Esophagus squamous epithelium (tissue), 5 donors: ENCODE measurements around the gene TRMU. TPM values are rescaled to one million over a fixed set of nuclear protein-coding genes. Genes with fewer than 3 reads are reported as not detected.
"Not testable (repeated sequence)": the region's sequence is repeated elsewhere in the genome, so short reads cannot be mapped to it uniquely, and the experiment has no call there.

Source experiments
- DNase-seq: peaks from one replicate; lab custom pipeline; 2025; lab: John Stamatoyannopoulos, UW
- H3K27ac ChIP-seq, 4 donors: fragments of 200-600 bp; sonication (generic); one replicate each; pipeline ENCODE4 v1.5.1; 2016 to 2019; ENCODE audit warnings: mild to moderate bottlenecking in 1 of 4
- H3K27me3 ChIP-seq, 4 donors: fragments of 200-600 bp; sonication (generic); 1 replicate in 3 of 4; 2 replicates in 1 of 4; pipeline versions ENCODE4 v1.5.1 to v1.6.0; 2017 to 2021; ENCODE audit warnings: antibody characterized with exemption in 1 of 4
- H3K36me3 ChIP-seq, 3 donors: fragments of 200-600 bp; sonication (generic); one replicate each; pipeline ENCODE4 v1.5.1; 2016 to 2019
- H3K4me1 ChIP-seq, 3 donors: fragments of 200-600 bp; sonication (generic); one replicate each; pipeline ENCODE4 v1.5.1; 2017 to 2019
- H3K4me3 ChIP-seq, 4 donors: fragments of 200-600 bp; sonication (generic); 1 replicate in 3 of 4; 2 replicates in 1 of 4; pipeline ENCODE4 v1.5.1; 2016 to 2019; ENCODE audit warnings: mild to moderate bottlenecking in 2 of 4, moderate library complexity in 1 of 4
- H3K9me3 ChIP-seq, 3 donors: fragments of 200-600 bp; sonication (generic); one replicate each; pipeline ENCODE4 v1.5.1; 2016 to 2019
- POLR2A ChIP-seq, 4 donors: fragments of 450-650 bp; IDR thresholded peaks; one replicate each; pipeline ENCODE4 v1.6.1; 2017; ENCODE audit warnings: antibody characterized with exemption in 4 of 4, mild to moderate bottlenecking in 4 of 4, moderate library complexity in 3 of 4
- WGBS, 2 donors: methylation state at CpG; one replicate each; pipeline ENCODE4 v1.1.5; 2018; 5-methylcytosine and 5-hydroxymethylcytosine counted together
- intact Hi-C: fragments of 100-400 bp; cut with DNase I; formaldehyde crosslinking; loops from one replicate; pipeline ENCODE4 v1.15.0; 2022
- total RNA-seq, 4 donors: library from RNA; depleted of rRNA; stranded (reverse); fragments of >200 nt; gene quantifications; one replicate each; pipeline ENCODE4 v1.1.0, GENCODE V29; 2016
- TF ChIP-seq, protein P1 (sequence below), 6 experiments: fragments of 450-650 bp in 4 of 6; fragments of 200-600 bp in 2 of 6; sonication (generic) in 2 of 6; IDR thresholded peaks; one replicate each; pipeline ENCODE4 v1.5.1; 2016 to 2019; ENCODE audit warnings: antibody characterized with exemption in 6 of 6, mild to moderate bottlenecking in 4 of 6, moderate library complexity in 4 of 6
- donor health status: DM: yes; HTN: yes; CAD: no.

TRMU gene
- total RNA-seq, 4 donors from 2014 or later = 17.7 to 43.1 (median 32.5) TPM

DNA sequence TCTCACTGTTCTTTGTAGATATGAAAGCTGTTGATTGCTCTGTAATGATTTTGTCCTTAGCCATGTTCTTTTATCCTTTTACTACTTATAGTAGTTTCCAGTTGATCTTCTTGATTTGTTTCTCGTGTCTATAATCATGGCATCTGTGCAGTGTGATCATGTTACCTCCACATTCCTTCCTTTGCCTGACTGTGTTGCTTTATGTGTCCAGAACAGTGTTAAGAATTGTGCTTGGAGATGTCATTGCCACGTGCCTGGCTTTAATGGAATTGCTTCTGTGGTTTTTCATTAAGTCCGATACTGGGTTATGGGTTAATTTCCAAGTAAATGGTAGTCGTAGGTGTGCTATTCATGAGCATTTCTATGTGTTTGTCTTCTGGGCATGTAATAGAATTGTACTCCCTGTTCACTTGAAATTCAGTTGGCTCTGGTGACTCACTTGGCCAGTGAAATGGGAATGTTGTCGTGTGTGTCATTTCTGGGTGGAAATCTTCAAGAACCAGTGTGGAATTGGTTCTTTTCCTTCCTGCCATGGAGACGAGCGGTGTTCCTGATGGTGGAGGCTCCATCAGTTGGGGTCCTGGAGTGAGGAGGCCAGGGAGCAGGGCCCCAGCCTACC lies 32.1 kb upstream of the TRMU start:
- no peak for DNase-seq
- H3K9me3 ChIP-seq = no peaks in the 10 kb centered on the region

DNA sequence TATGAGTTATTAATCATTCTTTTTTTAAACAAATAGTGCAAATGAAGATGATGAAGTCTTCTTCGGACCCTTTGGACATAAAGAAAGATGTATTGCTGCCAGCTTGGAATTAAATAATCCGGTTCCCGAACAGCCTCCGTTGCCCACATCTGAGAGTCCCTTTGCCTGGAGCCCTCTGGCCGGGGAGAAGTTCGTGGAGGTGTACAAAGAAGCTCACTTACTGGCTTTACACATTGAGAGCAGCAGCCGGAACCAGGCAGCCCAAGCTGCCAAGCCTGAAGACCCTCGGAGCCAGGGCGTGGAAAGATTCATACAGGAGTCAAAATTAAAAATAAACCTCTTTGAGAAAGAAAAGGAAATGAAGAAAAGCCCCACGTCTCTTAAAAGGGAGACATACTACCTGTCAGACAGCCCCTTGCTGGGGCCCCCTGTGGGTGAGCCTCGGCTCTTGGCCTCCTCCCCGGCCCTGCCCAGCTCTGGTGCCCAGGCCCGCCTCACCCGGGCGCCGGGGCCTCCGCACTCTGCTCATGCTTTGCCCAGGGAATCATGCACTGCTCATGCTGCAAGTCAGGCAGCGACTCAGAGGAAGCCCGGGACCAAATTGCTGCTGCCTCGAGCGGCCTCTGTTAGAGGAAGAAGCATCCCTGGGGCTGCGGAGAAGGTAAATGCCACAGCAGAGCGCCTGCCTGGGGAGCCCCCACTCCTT lies 27.1 kb upstream of the TRMU start:
- DNase-seq = no peak
- TF ChIP-seq, protein P1, sequence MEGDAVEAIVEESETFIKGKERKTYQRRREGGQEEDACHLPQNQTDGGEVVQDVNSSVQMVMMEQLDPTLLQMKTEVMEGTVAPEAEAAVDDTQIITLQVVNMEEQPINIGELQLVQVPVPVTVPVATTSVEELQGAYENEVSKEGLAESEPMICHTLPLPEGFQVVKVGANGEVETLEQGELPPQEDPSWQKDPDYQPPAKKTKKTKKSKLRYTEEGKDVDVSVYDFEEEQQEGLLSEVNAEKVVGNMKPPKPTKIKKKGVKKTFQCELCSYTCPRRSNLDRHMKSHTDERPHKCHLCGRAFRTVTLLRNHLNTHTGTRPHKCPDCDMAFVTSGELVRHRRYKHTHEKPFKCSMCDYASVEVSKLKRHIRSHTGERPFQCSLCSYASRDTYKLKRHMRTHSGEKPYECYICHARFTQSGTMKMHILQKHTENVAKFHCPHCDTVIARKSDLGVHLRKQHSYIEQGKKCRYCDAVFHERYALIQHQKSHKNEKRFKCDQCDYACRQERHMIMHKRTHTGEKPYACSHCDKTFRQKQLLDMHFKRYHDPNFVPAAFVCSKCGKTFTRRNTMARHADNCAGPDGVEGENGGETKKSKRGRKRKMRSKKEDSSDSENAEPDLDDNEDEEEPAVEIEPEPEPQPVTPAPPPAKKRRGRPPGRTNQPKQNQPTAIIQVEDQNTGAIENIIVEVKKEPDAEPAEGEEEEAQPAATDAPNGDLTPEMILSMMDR (IDR thresholded peaks at IDR 0.05) = no peak
- TF ChIP-seq POLR2A (IDR thresholded peaks at IDR 0.05) = no peak
- H3K4me3 ChIP-seq = no peak overlapping the region
- no peaks in the 10 kb centered on the region for H3K36me3 ChIP-seq
- no peaks in the 10 kb centered on the region for H3K27me3 ChIP-seq
- peaks cover 0 to 10% (median 0%) of the 10 kb centered on the region in 3 donors for H3K4me1 ChIP-seq
- WGBS, 2 donors = 48 to 67% methylated on average over 15 to 17 of the region's 23 CpGs
- no peaks in the 10 kb centered on the region for H3K9me3 ChIP-seq
- intact Hi-C loops = no loop called here
- no peak overlapping the region for H3K27ac ChIP-seq

More for the DNA sequence above, 32.1 kb upstream of the TRMU start:
- no peak overlapping the region for H3K27ac ChIP-seq
- no peaks in the 10 kb centered on the region for H3K36me3 ChIP-seq
- no peak overlapping the region for H3K4me3 ChIP-seq
- H3K4me1 ChIP-seq = peaks cover 0 to 6% (median 0%) of the 10 kb centered on the region in 3 donors
- intact Hi-C loops = no loop called here
- H3K27me3 ChIP-seq = no peaks in the 10 kb centered on the region
- 75 to 80% methylated on average over 5 to 7 of the region's 7 CpGs for WGBS, 2 donors
- TF ChIP-seq, protein P1 (IDR thresholded peaks at IDR 0.05) = no peak
- TF ChIP-seq POLR2A (IDR thresholded peaks at IDR 0.05) = no peak

DNA sequence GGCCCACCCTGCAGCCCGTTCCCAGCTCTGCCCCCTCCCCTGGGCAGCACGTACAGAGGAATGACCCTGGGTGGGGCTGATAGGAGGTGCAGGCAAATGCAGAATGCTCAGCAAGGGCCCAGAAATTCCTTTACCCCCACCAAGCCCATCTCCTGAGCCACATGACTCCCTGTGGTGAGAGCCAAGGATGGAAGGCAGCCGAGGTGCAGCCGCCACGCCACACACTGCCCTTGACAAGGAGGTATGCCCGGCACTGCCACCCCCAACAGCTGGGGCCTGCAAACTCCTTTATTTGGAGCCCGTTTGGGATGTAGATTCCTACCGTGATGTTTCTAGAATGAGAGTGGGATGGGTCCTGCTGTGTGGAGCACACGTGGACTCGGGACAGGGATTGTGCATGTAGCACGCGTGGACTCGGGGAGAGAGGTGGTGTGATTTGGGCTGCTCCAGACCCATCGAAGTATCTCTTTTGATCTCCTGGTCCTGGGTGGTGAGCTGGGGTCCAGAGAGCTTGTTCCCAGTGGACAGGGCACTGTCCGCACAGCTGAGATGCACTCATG lies 25.9 kb upstream of the TRMU start:
- Histone ChIP-seq H3K27ac (no peak overlapping the region), H3K9me3 (no peaks in the 10 kb centered on the region), H3K36me3 (no peaks in the 10 kb centered on the region), H3K27me3 (no peaks in the 10 kb centered on the region), H3K4me3 (no peak overlapping the region), H3K4me1 (peaks cover 0 to 10% (median 0%) of the 10 kb centered on the region in 3 donors)
- 94 to 97% methylated on average over 7 to 9 of the region's 15 CpGs for WGBS, 2 donors
- no peak for DNase-seq
- intact Hi-C loops = loop anchor here (5.0 kb wide), 2 partner anchors 187 to 317 kb away; no protein-coding TSS in a partner anchor
- TF ChIP-seq, protein P1 (IDR thresholded peaks at IDR 0.05) = no peak
- TF ChIP-seq POLR2A (IDR thresholded peaks at IDR 0.05) = no peak

DNA sequence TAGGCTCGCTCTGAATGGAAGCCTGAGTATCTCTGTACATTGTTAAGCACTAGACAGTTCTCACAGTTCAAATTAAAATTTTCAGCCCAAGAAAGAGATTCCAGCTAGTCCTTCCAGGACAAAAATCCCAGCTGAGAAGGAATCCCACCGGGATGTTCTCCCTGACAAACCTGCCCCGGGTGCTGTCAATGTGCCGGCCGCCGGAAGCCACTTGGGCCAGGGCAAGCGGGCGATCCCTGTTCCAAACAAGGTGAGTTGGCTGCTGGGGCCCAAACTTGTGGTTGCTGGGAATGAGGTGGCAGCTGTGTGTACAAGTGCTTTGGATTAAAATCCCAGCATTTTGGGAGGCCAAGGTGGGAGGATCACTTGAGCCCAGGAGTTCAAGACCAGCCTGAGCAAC lies 23.5 kb upstream of the TRMU start:
- intact Hi-C loops = loop anchor here (5.0 kb wide), 2 partner anchors 190 to 320 kb away; no protein-coding TSS in a partner anchor
- Histone ChIP-seq H3K4me3 (no peak overlapping the region), H3K27me3 (no peaks in the 10 kb centered on the region), H3K9me3 (no peaks in the 10 kb centered on the region), H3K27ac (no peak overlapping the region), H3K36me3 (no peaks in the 10 kb centered on the region), H3K4me1 (peaks cover 0 to 10% (median 0%) of the 10 kb centered on the region in 3 donors)
- 96 to 100% methylated on average over 3 to 6 of the region's 8 CpGs for WGBS, 2 donors
- TF ChIP-seq, protein P1 (IDR thresholded peaks at IDR 0.05) = no peak
- TF ChIP-seq POLR2A (IDR thresholded peaks at IDR 0.05) = no peak
- DNase-seq = no peak

DNA sequence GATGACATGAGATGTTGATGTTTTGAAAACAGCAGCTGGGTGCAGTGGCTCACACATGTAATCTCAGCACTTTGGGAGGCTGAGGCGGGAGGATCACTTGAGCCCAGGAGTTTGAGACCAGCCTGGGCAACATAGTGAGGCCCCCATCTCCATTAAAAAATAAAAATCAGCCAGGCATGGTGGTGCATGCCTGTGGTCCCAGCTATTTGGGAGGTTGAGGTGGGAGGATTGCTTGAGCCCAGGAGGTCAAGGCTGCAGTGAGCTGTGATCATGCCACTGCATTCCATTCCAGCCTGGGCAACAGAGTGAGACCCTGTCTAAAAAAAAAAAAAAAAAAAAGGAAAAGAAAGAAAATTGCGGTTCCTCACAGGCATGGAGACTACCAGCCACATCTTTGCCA lies 22.7 kb upstream of the TRMU start:
- peaks cover 0 to 10% (median 0%) of the 10 kb centered on the region in 3 donors for H3K4me1 ChIP-seq
- not testable (repeated sequence) for H3K36me3 ChIP-seq, H3K4me3 ChIP-seq, H3K27me3 ChIP-seq, H3K9me3 ChIP-seq, H3K27ac ChIP-seq, DNase-seq
- intact Hi-C loops = loop anchor here (5.0 kb wide), 2 partner anchors 191 to 321 kb away; no protein-coding TSS in a partner anchor
- 100% methylated on average over 1 to 2 of the region's 2 CpGs for WGBS, 2 donors
